EH (cell line): Measurements from ENCODE around the gene LMNTD2.
A peak's percentile ranks its signal among the peaks of the same experiment; 100 is the strongest.
"Not testable (repeated sequence)": the region's sequence is repeated elsewhere in the genome, so short reads cannot be mapped to it uniquely, and the experiment has no call there.

Source experiments
- DNase-seq: peaks from one replicate; pipeline ENCODE4 v3.0.0-alpha.2; 2015; ENCODE audit warnings: low read depth

Gene LMNTD2

GRCh38 chr11:586376-587316 lies 26.1 kb upstream of the LMNTD2 start:
- no peak for DNase-seq

GRCh38 chr11:584287-584686 lies 23.7 kb upstream of the LMNTD2 start:
- DNase-seq = no peak

- no peak for DNase-seq
Measured at GRCh38 chr11:581752-582151, 21.2 kb upstream of the LMNTD2 start.

GRCh38 chr11:581342-581741 lies 20.8 kb upstream of the LMNTD2 start:
- DNase-seq = no peak

GRCh38 chr11:579830-580601 lies 19.5 kb upstream of the LMNTD2 start:
- no peak for DNase-seq

GRCh38 chr11:578276-579035 lies 17.9 kb upstream of the LMNTD2 start:
- no peak for DNase-seq

GRCh38 chr11:577611-577894 lies 17.0 kb upstream of the LMNTD2 start:
- DNase-seq = no peak

- DNase-seq = no peak
Measured at GRCh38 chr11:576811-577610, 16.5 kb upstream of the LMNTD2 start.

- DNase-seq = peak; percentile 94
Measured at GRCh38 chr11:575996-576768, 15.6 kb upstream of the LMNTD2 start, which contains the start of gene PHRF1. TSS of gene PHRF1 (plus strand) at chr11:576470. CDS start at chr11:581513, 5,043 bp downstream.

- peak; percentile 23 for DNase-seq
Measured at GRCh38 chr11:575313-575995, 14.9 kb upstream of the LMNTD2 start.

- no peak for DNase-seq
Measured at GRCh38 chr11:574632-575312, 14.2 kb upstream of the LMNTD2 start.

- not testable (repeated sequence) for DNase-seq
Measured at GRCh38 chr11:574031-574570, 13.6 kb upstream of the LMNTD2 start.

- no peak for DNase-seq
Measured at GRCh38 chr11:573146-573759, 12.7 kb upstream of the LMNTD2 start.

- DNase-seq = no peak
Measured at GRCh38 chr11:571802-572185, 11.3 kb upstream of the LMNTD2 start.

GRCh38 chr11:569158-569885 lies 8.8 kb upstream of the LMNTD2 start:
- DNase-seq = no peak

- DNase-seq = peak; percentile 95
Measured at GRCh38 chr11:568306-569157, 8.0 kb upstream of the LMNTD2 start.

GRCh38 chr11:567629-568292 lies 7.2 kb upstream of the LMNTD2 start:
- no peak for DNase-seq
